Measurements from ENCODE around the gene CAND2. TPM values are rescaled to one million over a fixed set of nuclear protein-coding genes. Genes with fewer than 3 reads are reported as not detected.

CAND2 gene
- polyA plus RNA-seq, 1 donor: 2.8 TPM

- Histone ChIP-seq H3K27me3 (ENCODE audit: control insufficient read depth, insufficient read depth, low read length) (peaks cover 6% of the 10 kb centered on the region), H3K27ac (ENCODE audit: low read length) (no peak overlapping the region), H3K36me3 (ENCODE audit: control insufficient read depth, insufficient read depth, low read length) (no peaks in the 10 kb centered on the region), H3K4me3 (ENCODE audit: low read length) (no peak overlapping the region), H3K4me1 (ENCODE audit: control insufficient read depth, insufficient read depth, low read length) (no peaks in the 10 kb centered on the region), H3K9me3 (ENCODE audit: control insufficient read depth, low read depth, low read length) (no peaks in the 10 kb centered on the region)
- no peak for DNase-seq
- no CpG with 5 or more reads among the region's 5 CpGs for WGBS (ENCODE audit: insufficient coverage, low lambda C conversion rate)
Observed at GRCh38 chr3:12856626-12857025, 60.1 kb downstream of the CAND2 start.

- Histone ChIP-seq H3K9me3 (ENCODE audit: control insufficient read depth, low read depth, low read length) (no peaks in the 10 kb centered on the region), H3K4me1 (ENCODE audit: control insufficient read depth, insufficient read depth, low read length) (no peaks in the 10 kb centered on the region), H3K27ac (ENCODE audit: low read length) (no peak overlapping the region), H3K36me3 (ENCODE audit: control insufficient read depth, insufficient read depth, low read length) (no peaks in the 10 kb centered on the region), H3K4me3 (ENCODE audit: low read length) (no peak overlapping the region), H3K27me3 (ENCODE audit: control insufficient read depth, insufficient read depth, low read length) (peaks cover 3% of the 10 kb centered on the region)
- no peak for DNase-seq
- WGBS (ENCODE audit: insufficient coverage, low lambda C conversion rate): no CpG with 5 or more reads among the region's 7 CpGs
Observed at GRCh38 chr3:12859840-12860239, 63.4 kb downstream of the CAND2 start.

- DNase-seq: no peak
- H3K36me3 ChIP-seq (ENCODE audit: control insufficient read depth, insufficient read depth, low read length): no peaks in the 10 kb centered on the region
- no peaks in the 10 kb centered on the region for H3K27me3 ChIP-seq (ENCODE audit: control insufficient read depth, insufficient read depth, low read length)
- H3K4me1 ChIP-seq (ENCODE audit: control insufficient read depth, insufficient read depth, low read length): no peaks in the 10 kb centered on the region
- WGBS (ENCODE audit: insufficient coverage, low lambda C conversion rate): no CpG with 5 or more reads among the region's 5 CpGs
- no peaks in the 10 kb centered on the region for H3K9me3 ChIP-seq (ENCODE audit: control insufficient read depth, low read depth, low read length)
- H3K27ac ChIP-seq (ENCODE audit: low read length): no peak overlapping the region
- no peak overlapping the region for H3K4me3 ChIP-seq (ENCODE audit: low read length)
Observed at GRCh38 chr3:12861611-12862010, 65.1 kb downstream of the CAND2 start.

- Histone ChIP-seq H3K4me3 (ENCODE audit: low read length) (no peak overlapping the region), H3K36me3 (ENCODE audit: control insufficient read depth, insufficient read depth, low read length) (no peaks in the 10 kb centered on the region), H3K4me1 (ENCODE audit: control insufficient read depth, insufficient read depth, low read length) (no peaks in the 10 kb centered on the region), H3K27me3 (ENCODE audit: control insufficient read depth, insufficient read depth, low read length) (no peaks in the 10 kb centered on the region), H3K27ac (ENCODE audit: low read length) (no peak overlapping the region), H3K9me3 (ENCODE audit: control insufficient read depth, low read depth, low read length) (no peaks in the 10 kb centered on the region)
- WGBS (ENCODE audit: insufficient coverage, low lambda C conversion rate): no CpG with 5 or more reads among the region's 8 CpGs
- no peak for DNase-seq
Observed at GRCh38 chr3:12862387-12862786, 65.9 kb downstream of the CAND2 start.

GRCh38 chr3:12865271-12865670 lies 68.8 kb downstream of the CAND2 start:
- WGBS (ENCODE audit: insufficient coverage, low lambda C conversion rate): no CpG with 5 or more reads among the region's 4 CpGs
- H3K9me3 ChIP-seq (ENCODE audit: control insufficient read depth, low read depth, low read length): no peaks in the 10 kb centered on the region
- peaks cover 11% of the 10 kb centered on the region for H3K4me1 ChIP-seq (ENCODE audit: control insufficient read depth, insufficient read depth, low read length)
- H3K27me3 ChIP-seq (ENCODE audit: control insufficient read depth, insufficient read depth, low read length): peaks cover 19% of the 10 kb centered on the region
- DNase-seq: no peak
- H3K27ac ChIP-seq (ENCODE audit: low read length): no peak overlapping the region
- H3K36me3 ChIP-seq (ENCODE audit: control insufficient read depth, insufficient read depth, low read length): no peaks in the 10 kb centered on the region
- no peak overlapping the region for H3K4me3 ChIP-seq (ENCODE audit: low read length)

- Histone ChIP-seq H3K27me3 (ENCODE audit: control insufficient read depth, insufficient read depth, low read length) (peaks cover 23% of the 10 kb centered on the region), H3K36me3 (ENCODE audit: control insufficient read depth, insufficient read depth, low read length) (no peaks in the 10 kb centered on the region), H3K27ac (ENCODE audit: low read length) (no peak overlapping the region), H3K4me3 (ENCODE audit: low read length) (no peak overlapping the region), H3K4me1 (ENCODE audit: control insufficient read depth, insufficient read depth, low read length) (peaks cover 11% of the 10 kb centered on the region), H3K9me3 (ENCODE audit: control insufficient read depth, low read depth, low read length) (no peaks in the 10 kb centered on the region)
- WGBS (ENCODE audit: insufficient coverage, low lambda C conversion rate): no CpG with 5 or more reads among the region's 6 CpGs
- DNase-seq: no peak
Observed at GRCh38 chr3:12866836-12867235, 70.4 kb downstream of the CAND2 start.

GRCh38 chr3:12868039-12869034 lies 71.9 kb downstream of the CAND2 start:
- peak overlapping the region; percentile 30 for H3K4me3 ChIP-seq (ENCODE audit: low read length)
- no peaks in the 10 kb centered on the region for H3K9me3 ChIP-seq (ENCODE audit: control insufficient read depth, low read depth, low read length)
- H3K36me3 ChIP-seq (ENCODE audit: control insufficient read depth, insufficient read depth, low read length): no peaks in the 10 kb centered on the region
- peak; percentile 80 to 82 for DNase-seq
- H3K27me3 ChIP-seq (ENCODE audit: control insufficient read depth, insufficient read depth, low read length): peaks cover 23% of the 10 kb centered on the region
- H3K27ac ChIP-seq (ENCODE audit: low read length): no peak overlapping the region
- peaks cover 11% of the 10 kb centered on the region for H3K4me1 ChIP-seq (ENCODE audit: control insufficient read depth, insufficient read depth, low read length)
- no CpG with 5 or more reads among the region's 45 CpGs for WGBS (ENCODE audit: insufficient coverage, low lambda C conversion rate)

GRCh38 chr3:12869035-12869621 lies 72.6 kb downstream of the CAND2 start:
- no peaks in the 10 kb centered on the region for H3K9me3 ChIP-seq (ENCODE audit: control insufficient read depth, low read depth, low read length)
- H3K4me1 ChIP-seq (ENCODE audit: control insufficient read depth, insufficient read depth, low read length): peaks cover 11% of the 10 kb centered on the region
- H3K27me3 ChIP-seq (ENCODE audit: control insufficient read depth, insufficient read depth, low read length): peaks cover 23% of the 10 kb centered on the region
- DNase-seq: no peak
- WGBS (ENCODE audit: insufficient coverage, low lambda C conversion rate): no CpG with 5 or more reads among the region's 28 CpGs
- peak overlapping the region; percentile 30 for H3K4me3 ChIP-seq (ENCODE audit: low read length)
- H3K27ac ChIP-seq (ENCODE audit: low read length): no peak overlapping the region
- no peaks in the 10 kb centered on the region for H3K36me3 ChIP-seq (ENCODE audit: control insufficient read depth, insufficient read depth, low read length)

- H3K9me3 ChIP-seq (ENCODE audit: control insufficient read depth, low read depth, low read length): no peaks in the 10 kb centered on the region
- no peaks in the 10 kb centered on the region for H3K36me3 ChIP-seq (ENCODE audit: control insufficient read depth, insufficient read depth, low read length)
- no peak overlapping the region for H3K27ac ChIP-seq (ENCODE audit: low read length)
- peaks cover 23% of the 10 kb centered on the region for H3K27me3 ChIP-seq (ENCODE audit: control insufficient read depth, insufficient read depth, low read length)
- no peak for DNase-seq
- WGBS (ENCODE audit: insufficient coverage, low lambda C conversion rate): no CpG with 5 or more reads among the region's 9 CpGs
- peaks cover 11% of the 10 kb centered on the region for H3K4me1 ChIP-seq (ENCODE audit: control insufficient read depth, insufficient read depth, low read length)
- H3K4me3 ChIP-seq (ENCODE audit: low read length): no peak overlapping the region
Observed at GRCh38 chr3:12870942-12871341, 74.5 kb downstream of the CAND2 start.

- H3K4me1 ChIP-seq (ENCODE audit: control insufficient read depth, insufficient read depth, low read length): peaks cover 14% of the 10 kb centered on the region
- H3K36me3 ChIP-seq (ENCODE audit: control insufficient read depth, insufficient read depth, low read length): no peaks in the 10 kb centered on the region
- H3K4me3 ChIP-seq (ENCODE audit: low read length): no peak overlapping the region
- no peak for DNase-seq
- 61% methylated on average over 4 of the region's 12 CpGs for WGBS (ENCODE audit: insufficient coverage, low lambda C conversion rate)
- H3K9me3 ChIP-seq (ENCODE audit: control insufficient read depth, low read depth, low read length): no peaks in the 10 kb centered on the region
- H3K27ac ChIP-seq (ENCODE audit: low read length): no peak overlapping the region
- peaks cover 23% of the 10 kb centered on the region for H3K27me3 ChIP-seq (ENCODE audit: control insufficient read depth, insufficient read depth, low read length)
Observed at GRCh38 chr3:12871404-12871983, 75.0 kb downstream of the CAND2 start.

Data from large intestine (tissue), 3 donors.